ENCODE measurements around the gene SSB.

DNA sequence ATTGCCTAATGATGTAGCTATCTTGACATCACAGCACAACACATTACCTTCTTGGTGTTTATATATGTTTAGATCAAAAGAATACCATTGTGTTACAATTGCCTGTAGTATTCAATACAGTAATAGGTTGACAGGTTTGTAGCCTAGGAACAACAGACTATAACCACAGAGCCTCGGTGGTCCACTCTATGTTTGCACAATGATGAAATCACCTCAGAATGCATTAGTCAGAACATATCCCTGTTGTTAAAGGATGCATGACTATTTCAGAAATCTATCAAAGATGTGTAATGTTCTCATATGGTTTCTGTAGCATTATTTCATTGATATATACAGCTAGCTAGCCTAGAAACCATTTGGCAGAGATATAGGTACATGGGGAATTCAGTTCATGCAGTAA is 17.2 kb downstream of the SSB start:
- TF ChIP-seq, protein P1, sequence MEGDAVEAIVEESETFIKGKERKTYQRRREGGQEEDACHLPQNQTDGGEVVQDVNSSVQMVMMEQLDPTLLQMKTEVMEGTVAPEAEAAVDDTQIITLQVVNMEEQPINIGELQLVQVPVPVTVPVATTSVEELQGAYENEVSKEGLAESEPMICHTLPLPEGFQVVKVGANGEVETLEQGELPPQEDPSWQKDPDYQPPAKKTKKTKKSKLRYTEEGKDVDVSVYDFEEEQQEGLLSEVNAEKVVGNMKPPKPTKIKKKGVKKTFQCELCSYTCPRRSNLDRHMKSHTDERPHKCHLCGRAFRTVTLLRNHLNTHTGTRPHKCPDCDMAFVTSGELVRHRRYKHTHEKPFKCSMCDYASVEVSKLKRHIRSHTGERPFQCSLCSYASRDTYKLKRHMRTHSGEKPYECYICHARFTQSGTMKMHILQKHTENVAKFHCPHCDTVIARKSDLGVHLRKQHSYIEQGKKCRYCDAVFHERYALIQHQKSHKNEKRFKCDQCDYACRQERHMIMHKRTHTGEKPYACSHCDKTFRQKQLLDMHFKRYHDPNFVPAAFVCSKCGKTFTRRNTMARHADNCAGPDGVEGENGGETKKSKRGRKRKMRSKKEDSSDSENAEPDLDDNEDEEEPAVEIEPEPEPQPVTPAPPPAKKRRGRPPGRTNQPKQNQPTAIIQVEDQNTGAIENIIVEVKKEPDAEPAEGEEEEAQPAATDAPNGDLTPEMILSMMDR (IDR thresholded peaks at IDR 0.05): no peak
- no peak for TF ChIP-seq EZH2 (IDR thresholded peaks at IDR 0.05; ENCODE audit: borderline replicate concordance, insufficient read depth, low read depth, low read length, poor library complexity, severe bottlenecking)

All from B cell (primary cell).